C4-2B (cell line): ENCODE data around the gene ANKRD12.

Experiments
- ZFX ChIP-seq: fragments of 450-650 bp; IDR thresholded peaks from 2 replicates; pipeline ENCODE4 v1.6.1; 2017
- TF ChIP-seq, protein P1 (sequence below): fragments of 450-650 bp; conservative IDR thresholded peaks from 2 replicates; pipeline ENCODE4 v1.5.1; 2017; ENCODE audit warnings: mild to moderate bottlenecking

DNA sequence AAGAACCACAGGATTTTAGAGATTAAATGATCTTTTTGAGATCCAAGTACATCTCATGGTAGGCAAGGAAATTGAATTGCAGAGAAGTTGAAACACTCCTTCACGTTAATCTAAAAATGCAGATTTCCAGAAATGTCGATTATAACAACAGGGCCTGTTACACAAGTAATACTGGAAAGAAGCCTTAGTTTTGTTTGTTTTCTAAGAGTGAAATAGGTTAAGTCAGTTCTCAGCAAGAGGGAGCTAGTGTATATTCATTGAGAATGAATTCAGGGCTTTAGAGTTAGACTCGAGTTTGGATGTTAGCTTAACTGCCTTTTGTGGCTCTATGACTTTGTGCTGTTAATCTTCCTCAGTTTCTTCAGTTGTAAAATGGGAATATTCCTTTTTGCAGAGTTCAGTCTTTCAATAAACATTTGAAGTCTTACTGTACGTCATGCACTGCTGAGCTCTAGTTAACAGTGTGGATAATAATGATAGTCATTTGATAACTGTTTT lies 33.2 kb upstream of the ANKRD12 start:
- TF ChIP-seq, protein P1, sequence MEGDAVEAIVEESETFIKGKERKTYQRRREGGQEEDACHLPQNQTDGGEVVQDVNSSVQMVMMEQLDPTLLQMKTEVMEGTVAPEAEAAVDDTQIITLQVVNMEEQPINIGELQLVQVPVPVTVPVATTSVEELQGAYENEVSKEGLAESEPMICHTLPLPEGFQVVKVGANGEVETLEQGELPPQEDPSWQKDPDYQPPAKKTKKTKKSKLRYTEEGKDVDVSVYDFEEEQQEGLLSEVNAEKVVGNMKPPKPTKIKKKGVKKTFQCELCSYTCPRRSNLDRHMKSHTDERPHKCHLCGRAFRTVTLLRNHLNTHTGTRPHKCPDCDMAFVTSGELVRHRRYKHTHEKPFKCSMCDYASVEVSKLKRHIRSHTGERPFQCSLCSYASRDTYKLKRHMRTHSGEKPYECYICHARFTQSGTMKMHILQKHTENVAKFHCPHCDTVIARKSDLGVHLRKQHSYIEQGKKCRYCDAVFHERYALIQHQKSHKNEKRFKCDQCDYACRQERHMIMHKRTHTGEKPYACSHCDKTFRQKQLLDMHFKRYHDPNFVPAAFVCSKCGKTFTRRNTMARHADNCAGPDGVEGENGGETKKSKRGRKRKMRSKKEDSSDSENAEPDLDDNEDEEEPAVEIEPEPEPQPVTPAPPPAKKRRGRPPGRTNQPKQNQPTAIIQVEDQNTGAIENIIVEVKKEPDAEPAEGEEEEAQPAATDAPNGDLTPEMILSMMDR, result peak; percentile 29
- no peak for TF ChIP-seq ZFX
